Measurements from ENCODE around the gene IL5. TPM values are rescaled to one million over a fixed set of nuclear protein-coding genes. Genes with fewer than 3 reads are reported as not detected.

The IL5 gene
- total RNA-seq, 6 donors from 2014 or later: 1.2 TPM; not detected in 5

DNA sequence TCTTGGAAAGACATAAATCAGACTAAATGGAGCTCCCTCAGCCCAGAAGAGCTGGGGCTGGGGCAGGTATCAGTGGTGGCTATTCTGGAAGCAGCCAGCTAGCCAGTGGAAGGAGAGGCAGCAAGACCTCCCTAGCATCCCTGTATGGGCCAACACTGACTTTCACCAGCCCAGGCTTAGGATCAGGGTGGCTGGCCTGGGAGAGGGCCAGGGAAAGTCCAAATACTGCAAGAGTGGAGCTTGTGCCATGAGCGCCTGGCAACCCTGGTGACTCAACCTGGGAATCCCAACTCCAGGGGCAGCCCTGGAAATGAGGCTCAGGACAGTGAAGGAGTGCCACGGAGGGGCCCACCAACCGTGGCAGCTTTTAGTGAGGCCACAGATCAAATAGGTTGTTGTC is 45.2 kb downstream of the IL5 start:
- peak in 1 of 2 donors; percentile 70 for DNase-seq
- 57 to 70% methylated on average over 2 to 3 of the region's 3 CpGs for WGBS, 2 donors
- peaks cover 51 to 71% (median 58%) of the 10 kb centered on the region in 4 donors for H3K4me1 ChIP-seq

DNA sequence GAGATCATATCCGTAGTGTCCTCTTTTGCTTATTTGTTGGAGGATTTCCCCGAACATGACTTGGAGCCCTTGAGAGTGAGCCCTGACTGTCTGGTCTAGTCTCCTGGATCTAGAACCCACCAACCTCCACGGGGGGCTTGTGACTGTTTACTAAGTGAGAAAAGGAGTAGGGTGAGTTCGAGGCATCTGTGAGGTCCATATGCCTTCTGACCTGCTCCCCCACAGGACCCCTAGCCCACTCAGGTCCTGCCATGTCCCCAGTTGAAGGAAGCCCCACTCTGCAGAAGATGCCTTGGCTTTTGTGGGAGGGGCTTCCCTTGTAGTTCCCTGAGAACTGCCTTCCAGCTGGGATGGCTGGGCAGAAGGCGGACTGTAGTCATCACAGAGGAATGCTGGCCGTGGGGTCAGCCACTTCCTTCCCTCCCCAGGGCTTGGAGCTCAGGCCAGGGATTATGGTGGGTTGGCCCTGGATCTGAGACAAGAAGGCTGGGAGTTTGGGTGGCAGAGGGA is 45.8 kb downstream of the IL5 start:
- H3K9me3 ChIP-seq: no peaks in the 10 kb centered on the region
- peak overlapping the region in 3 of 4 donors; percentile 69 to 83 (median 72) for H3K4me3 ChIP-seq
- ATAC-seq (ENCODE audit: low FRiP score in 2 of 2) (peak; percentile 16 to 38), DNase-seq (peak in 1 of 2 donors; percentile 62)
- H3K27ac ChIP-seq: peak overlapping the region; percentile 98 to 99 (median 98)
- H3K27me3 ChIP-seq: no peaks in the 10 kb centered on the region
- peaks cover 45 to 64% (median 55%) of the 10 kb centered on the region in 4 donors for H3K4me1 ChIP-seq
- TF ChIP-seq, protein P1, sequence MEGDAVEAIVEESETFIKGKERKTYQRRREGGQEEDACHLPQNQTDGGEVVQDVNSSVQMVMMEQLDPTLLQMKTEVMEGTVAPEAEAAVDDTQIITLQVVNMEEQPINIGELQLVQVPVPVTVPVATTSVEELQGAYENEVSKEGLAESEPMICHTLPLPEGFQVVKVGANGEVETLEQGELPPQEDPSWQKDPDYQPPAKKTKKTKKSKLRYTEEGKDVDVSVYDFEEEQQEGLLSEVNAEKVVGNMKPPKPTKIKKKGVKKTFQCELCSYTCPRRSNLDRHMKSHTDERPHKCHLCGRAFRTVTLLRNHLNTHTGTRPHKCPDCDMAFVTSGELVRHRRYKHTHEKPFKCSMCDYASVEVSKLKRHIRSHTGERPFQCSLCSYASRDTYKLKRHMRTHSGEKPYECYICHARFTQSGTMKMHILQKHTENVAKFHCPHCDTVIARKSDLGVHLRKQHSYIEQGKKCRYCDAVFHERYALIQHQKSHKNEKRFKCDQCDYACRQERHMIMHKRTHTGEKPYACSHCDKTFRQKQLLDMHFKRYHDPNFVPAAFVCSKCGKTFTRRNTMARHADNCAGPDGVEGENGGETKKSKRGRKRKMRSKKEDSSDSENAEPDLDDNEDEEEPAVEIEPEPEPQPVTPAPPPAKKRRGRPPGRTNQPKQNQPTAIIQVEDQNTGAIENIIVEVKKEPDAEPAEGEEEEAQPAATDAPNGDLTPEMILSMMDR (IDR thresholded peaks at IDR 0.05): no peak
- TF ChIP-seq EP300 (IDR thresholded peaks at IDR 0.05) (no peak), POLR2AphosphoS5 (IDR thresholded peaks at IDR 0.05) (peak in 1 of 2 donors; percentile 46), POLR2A (IDR thresholded peaks at IDR 0.05) (no peak)
- 18 to 48% methylated on average over 6 of the region's 6 CpGs for WGBS, 2 donors
- no peaks in the 10 kb centered on the region for H3K36me3 ChIP-seq

More for the DNA sequence above, 45.2 kb downstream of the IL5 start:
- Histone ChIP-seq H3K9me3 (no peaks in the 10 kb centered on the region), H3K27me3 (no peaks in the 10 kb centered on the region), H3K27ac (peak overlapping the region; percentile 98 to 99 (median 98)), H3K36me3 (no peaks in the 10 kb centered on the region), H3K4me3 (no peak overlapping the region)
- TF ChIP-seq POLR2A (IDR thresholded peaks at IDR 0.05): no peak
- TF ChIP-seq EP300 (IDR thresholded peaks at IDR 0.05): no peak
- TF ChIP-seq POLR2AphosphoS5 (IDR thresholded peaks at IDR 0.05): peak in 1 of 2 donors; percentile 7
- ATAC-seq (ENCODE audit: low FRiP score in 2 of 2): no peak

DNA sequence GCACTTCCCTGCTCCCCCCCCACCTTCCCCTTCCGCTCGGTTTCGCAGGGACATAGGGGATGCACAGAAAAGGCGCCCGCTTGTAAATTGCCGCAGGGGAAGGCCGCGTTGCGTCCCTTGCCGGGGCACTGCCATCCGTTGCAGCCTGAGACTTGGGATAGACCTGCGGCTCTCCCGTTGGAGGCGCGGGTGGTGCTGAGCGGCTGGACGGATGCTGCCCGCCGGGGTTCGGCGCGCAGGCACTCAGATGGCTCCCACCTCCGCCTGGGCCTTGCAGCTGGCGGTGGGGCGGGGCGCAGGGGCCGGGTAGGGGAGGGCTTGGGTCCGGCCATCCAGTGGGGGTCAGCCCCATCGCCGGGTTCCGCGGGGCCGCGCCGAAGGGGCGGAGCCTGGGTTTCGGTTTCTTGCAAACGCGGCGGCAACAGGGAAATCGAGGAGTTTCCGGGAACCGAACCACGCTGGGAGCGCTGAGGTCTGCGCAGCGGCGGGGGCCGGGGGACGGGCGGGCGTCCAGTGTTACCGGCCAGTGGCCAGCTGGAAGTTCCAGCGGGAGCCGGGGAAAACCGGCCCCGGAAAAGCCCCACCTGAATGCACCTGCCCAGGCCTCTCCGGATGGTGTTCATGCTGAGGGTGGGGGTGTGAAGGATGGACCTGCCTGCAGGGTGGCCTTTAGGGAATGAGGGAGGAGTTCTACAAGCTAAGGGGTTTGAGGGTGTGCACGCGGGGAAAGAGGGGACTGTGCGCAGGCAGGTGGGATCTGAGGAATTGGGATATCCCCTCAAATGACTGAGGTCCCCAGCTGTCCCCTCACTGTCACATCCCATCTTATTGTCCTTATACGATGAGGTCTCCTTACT is 46.5 kb downstream of the IL5 start:
- H3K36me3 ChIP-seq: no peaks in the 10 kb centered on the region
- TF ChIP-seq, protein P1 (IDR thresholded peaks at IDR 0.05): peak in 1 of 6 experiments; percentile 10
- peak; percentile 59 to 74 for TF ChIP-seq POLR2AphosphoS5 (IDR thresholded peaks at IDR 0.05)
- TF ChIP-seq EP300 (IDR thresholded peaks at IDR 0.05): peak in 3 of 4 donors; percentile 66 to 91 (median 82)
- TF ChIP-seq POLR2A (IDR thresholded peaks at IDR 0.05): peak in 2 of 4 donors; percentile 27 to 65
- H3K4me1 ChIP-seq: peaks cover 45 to 62% (median 54%) of the 10 kb centered on the region in 4 donors
- H3K4me3 ChIP-seq: peak overlapping the region; percentile 69 to 93 (median 78)
- no peaks in the 10 kb centered on the region for H3K27me3 ChIP-seq
- peak; percentile 95 to 98 for DNase-seq
- peak; percentile 86 to 90 for ATAC-seq (ENCODE audit: low FRiP score in 2 of 2)
- 2 to 5% methylated on average over 21 to 58 of the region's 62 CpGs for WGBS, 2 donors
- H3K9me3 ChIP-seq: no peaks in the 10 kb centered on the region
- peak overlapping the region; percentile 98 to 99 (median 98) for H3K27ac ChIP-seq

DNA sequence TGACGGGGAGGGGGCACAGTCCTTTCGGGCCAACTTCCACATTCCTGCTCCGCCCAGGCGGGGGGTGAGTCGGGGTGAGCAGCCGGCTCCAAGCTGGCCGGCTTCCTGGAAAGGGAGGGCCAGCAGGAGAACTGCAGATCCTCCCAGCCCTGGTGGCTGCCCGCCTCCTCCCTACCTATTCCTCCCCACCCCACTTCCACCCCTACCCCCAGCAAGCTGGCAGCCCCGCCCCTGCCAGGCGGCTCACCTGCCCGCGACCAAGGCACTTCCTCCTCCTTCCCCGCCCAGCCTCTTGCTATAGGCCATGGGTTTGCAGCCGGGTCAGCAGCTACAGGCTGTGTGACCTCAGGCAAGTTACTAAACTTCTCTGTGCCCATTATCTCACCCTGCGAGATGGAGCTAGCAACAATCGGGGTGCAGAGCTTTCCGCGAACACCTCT is 47.1 kb downstream of the IL5 start:
- H3K27me3 ChIP-seq: no peaks in the 10 kb centered on the region
- peaks cover 45 to 62% (median 54%) of the 10 kb centered on the region in 4 donors for H3K4me1 ChIP-seq
- DNase-seq (peak; percentile 95 to 98), ATAC-seq (ENCODE audit: low FRiP score in 2 of 2) (peak; percentile 88 to 94)
- no peaks in the 10 kb centered on the region for H3K36me3 ChIP-seq
- WGBS, 2 donors: 0% methylated on average over 5 to 16 of the region's 18 CpGs
- H3K27ac ChIP-seq: peak overlapping the region; percentile 98 to 99 (median 98)
- H3K4me3 ChIP-seq: peak overlapping the region; percentile 69 to 93 (median 78)
- H3K9me3 ChIP-seq: no peaks in the 10 kb centered on the region
- TF ChIP-seq EP300 (IDR thresholded peaks at IDR 0.05): peak in 1 of 4 donors; percentile 51
- no peak for TF ChIP-seq POLR2AphosphoS5 (IDR thresholded peaks at IDR 0.05)
- TF ChIP-seq POLR2A (IDR thresholded peaks at IDR 0.05): no peak
- TF ChIP-seq, protein P1 (IDR thresholded peaks at IDR 0.05): no peak

DNA sequence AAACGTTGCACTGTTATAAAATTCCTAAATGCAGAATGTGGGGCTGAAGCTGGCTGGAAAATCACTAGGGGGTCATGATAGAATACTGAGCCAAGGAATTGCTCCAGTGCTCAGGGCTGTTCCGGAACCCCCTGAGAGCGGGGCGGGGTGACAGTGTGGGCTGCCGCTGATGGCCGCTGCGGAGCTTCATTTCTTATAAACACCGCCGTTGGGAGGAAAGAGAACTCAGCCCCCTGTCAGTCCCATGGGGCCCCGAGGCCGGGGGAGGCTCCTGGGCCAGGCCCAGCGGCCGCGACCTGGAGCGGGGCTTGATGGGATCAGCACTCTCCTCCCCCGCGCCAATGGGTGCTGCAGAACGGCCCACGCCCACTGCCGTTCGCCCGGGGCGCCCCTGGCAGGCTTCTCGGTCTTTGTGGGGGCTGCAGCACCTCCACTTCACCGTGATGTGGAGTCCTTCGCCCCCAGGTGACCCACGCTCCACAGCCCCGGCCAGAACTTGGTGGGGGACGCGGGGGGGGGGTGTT is 47.6 kb downstream of the IL5 start:
- no peaks in the 10 kb centered on the region for H3K36me3 ChIP-seq
- 0% methylated on average over 1 to 28 of the region's 30 CpGs for WGBS, 2 donors
- peaks cover 42 to 61% (median 51%) of the 10 kb centered on the region in 4 donors for H3K4me1 ChIP-seq
- peak in 1 of 4 donors; percentile 21 for TF ChIP-seq EP300 (IDR thresholded peaks at IDR 0.05)
- peak; percentile 35 to 55 for TF ChIP-seq POLR2AphosphoS5 (IDR thresholded peaks at IDR 0.05)
- peak in 3 of 4 donors; percentile 37 to 76 (median 68) for TF ChIP-seq POLR2A (IDR thresholded peaks at IDR 0.05)
- TF ChIP-seq, protein P1 (IDR thresholded peaks at IDR 0.05): peak in 1 of 6 experiments; percentile 17
- H3K9me3 ChIP-seq: no peaks in the 10 kb centered on the region
- H3K27ac ChIP-seq: peak overlapping the region; percentile 98 to 99 (median 98)
- DNase-seq: peak; percentile 90 to 95
- peak overlapping the region; percentile 69 to 93 (median 78) for H3K4me3 ChIP-seq
- no peaks in the 10 kb centered on the region for H3K27me3 ChIP-seq
- ATAC-seq (ENCODE audit: low FRiP score in 2 of 2): peak; percentile 78 to 86

All from upper lobe of left lung (tissue), 6 donors.